Activated CD8-positive, alpha-beta T cell treated with anti-CD3 and anti-CD28 coated beads for 36 hours (primary cell): ENCODE measurements around the gene OCIAD1. TPM values are rescaled to one million over a fixed set of nuclear protein-coding genes. Genes with fewer than 3 reads are reported as not detected.
A peak's percentile ranks its signal among the peaks of the same experiment; 100 is the strongest.

Experiments
- ATAC-seq: fragments of 200-7000 bp; cut with Tn5 transposase; one replicate; pipeline ENCODE4 v1.10.0; 2021; ENCODE audit warnings: mild to moderate bottlenecking, moderate library complexity
- CTCF ChIA-PET: fragments of 350-600 bp; sonication (Branson Sonifier 250); formaldehyde crosslinking; loops from one replicate; lab custom pipeline; 2021; ENCODE audit warnings: antibody characterized with exemption; lab: Charles Lee
- POLR2A ChIA-PET: fragments of 350-600 bp; sonication (Branson Sonifier 250); formaldehyde crosslinking; loops from one replicate; lab custom pipeline; 2021; ENCODE audit warnings: antibody characterized with exemption; lab: Charles Lee
- DNase-seq: peaks from one replicate; pipeline ENCODE4 v3.0.0-alpha.2; 2020
- H3K27ac Mint-ChIP-seq: one replicate; pipeline ENCODE4 v1.8.0; 2021; ENCODE audit warnings: mild to moderate bottlenecking, mixed read lengths
- H3K27me3 Mint-ChIP-seq: one replicate; pipeline ENCODE4 v1.8.0; 2021; ENCODE audit warnings: mixed read lengths
- H3K36me3 Mint-ChIP-seq: one replicate; pipeline ENCODE4 v1.8.0; 2021; ENCODE audit warnings: low read depth, mixed read lengths
- H3K4me1 Mint-ChIP-seq: one replicate; pipeline ENCODE4 v1.8.0; 2021; ENCODE audit warnings: low read depth, mixed read lengths
- H3K4me3 Mint-ChIP-seq: one replicate; pipeline ENCODE4 v1.8.0; 2021; ENCODE audit warnings: mild to moderate bottlenecking, moderate library complexity, mixed read lengths
- H3K9me3 Mint-ChIP-seq: one replicate; pipeline ENCODE4 v1.8.0; 2021; ENCODE audit warnings: mixed read lengths
- CTCF ChIP-seq: fragments of 200-600 bp; IDR thresholded peaks from one replicate; pipeline ENCODE4 v1.8.0; 2022; ENCODE audit warnings: antibody characterized with exemption, mild to moderate bottlenecking
- intact Hi-C: fragments of 100-400 bp; cut with micrococcal nuclease; formaldehyde crosslinking; loops from one replicate; pipeline ENCODE4 v1.10.0; 2022
- total RNA-seq, 2 experiments: library from RNA; stranded (reverse); gene quantifications; one replicate each; pipeline ENCODE4 v1.2.3, GENCODE V29; 2021

Gene OCIAD1
- total RNA-seq, 2 experiments from 2014 or later: 103 to 106 TPM

- TF ChIP-seq CTCF: no peak
- H3K4me1 Mint-ChIP-seq: peaks cover 54% of the 10 kb centered on the region
- intact Hi-C loops: loop anchor here (5.0 kb wide), 1 partner anchor 73 kb away; the partner anchor contains the start of gene OCIAD1
- ATAC-seq (no peak), DNase-seq (no peak)
- peak overlapping the region; percentile 77 for H3K4me3 Mint-ChIP-seq
- ChIA-PET POLR2A (interaction anchor here (1.0 to 1.4 kb wide), 3 partner anchors 8 to 49 kb away, joined by 3 to 5 read pairs (median 3); no protein-coding TSS in a partner anchor), CTCF (interaction anchor here (1.0 to 1.7 kb wide), 4 partner anchors 14 to 327 kb away, joined by 3 to 6 read pairs (median 3); no protein-coding TSS in a partner anchor)
- peaks cover 26% of the 10 kb centered on the region for H3K36me3 Mint-ChIP-seq
- H3K27me3 Mint-ChIP-seq: no peaks in the 10 kb centered on the region
- H3K9me3 Mint-ChIP-seq: no peaks in the 10 kb centered on the region
- peak overlapping the region; percentile 80 for H3K27ac Mint-ChIP-seq
These were observed 74.6 kb downstream of the OCIAD1 start for GRCh38 chr4:48905363-48906015.

GRCh38 chr4:48906206-48907173 is 75.6 kb downstream of the OCIAD1 start, which contains the start of gene OCIAD2:
Gene OCIAD2 (minus strand): TSS chr4:48906774. CDS start chr4:48904549, 2,225 bp downstream.
- Mint-ChIP-seq H3K4me3 (peak within 1 kb of the TSS; percentile 77), H3K27ac (peak within 1 kb of the TSS; percentile 91), H3K4me1 (peaks cover 49% of the 10 kb centered on the region), H3K27me3 (no peaks in the 10 kb centered on the region), H3K36me3 (peaks cover 18% of the 10 kb centered on the region), H3K9me3 (no peaks in the 10 kb centered on the region)
- intact Hi-C loops: loop anchor here (5.0 kb wide), 1 partner anchor 74 kb away; the partner anchor contains the start of gene OCIAD1
- CTCF ChIA-PET: interaction anchor here (1.0 to 1.7 kb wide), 5 partner anchors 14 to 328 kb away, joined by 3 to 6 read pairs (median 4); no protein-coding TSS in a partner anchor
- peak; percentile 5 for TF ChIP-seq CTCF
- peak; percentile 91 for DNase-seq
- POLR2A ChIA-PET: interaction anchor here (0.8 to 1.4 kb wide), 6 partner anchors 9 to 222 kb away, joined by 3 to 5 read pairs (median 3); no protein-coding TSS in a partner anchor
- peak; percentile 74 for ATAC-seq

- no peak for TF ChIP-seq CTCF
- H3K4me1 Mint-ChIP-seq: peaks cover 45% of the 10 kb centered on the region
- H3K27ac Mint-ChIP-seq: no peak overlapping the region
- no peaks in the 10 kb centered on the region for H3K9me3 Mint-ChIP-seq
- no peak overlapping the region for H3K4me3 Mint-ChIP-seq
- intact Hi-C loops: loop anchor here (5.0 kb wide), 1 partner anchor 76 kb away; the partner anchor contains the start of gene OCIAD1
- no peaks in the 10 kb centered on the region for H3K27me3 Mint-ChIP-seq
- DNase-seq (no peak), ATAC-seq (no peak)
- CTCF ChIA-PET: interaction anchor here (1.7 kb wide), 1 partner anchor 54 kb away, joined by 5 read pairs; no protein-coding TSS in a partner anchor
- POLR2A ChIA-PET: no interaction called here
- peaks cover 12% of the 10 kb centered on the region for H3K36me3 Mint-ChIP-seq
These were observed 77.0 kb downstream of the OCIAD1 start for GRCh38 chr4:48907706-48908477.

DNA sequence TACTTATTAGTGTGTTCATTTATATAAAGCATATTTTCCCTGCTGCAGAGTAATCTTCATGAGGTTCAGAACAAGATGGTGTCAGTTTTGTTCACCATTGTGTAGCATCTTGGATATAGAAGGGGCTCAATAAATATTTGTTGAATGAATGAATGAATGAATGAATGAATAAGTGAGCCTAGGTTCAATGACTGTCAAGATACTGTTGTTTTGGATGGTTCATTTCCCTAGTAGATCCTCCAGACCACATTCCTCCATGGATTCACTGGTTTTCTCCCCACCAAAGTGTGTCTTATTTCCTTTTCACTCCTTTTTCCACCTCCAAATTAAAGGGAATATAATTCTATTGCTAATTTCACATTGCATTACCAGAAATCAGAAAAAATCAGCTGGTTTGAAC is 77.8 kb downstream of the OCIAD1 start:
- Mint-ChIP-seq H3K9me3 (no peaks in the 10 kb centered on the region), H3K27me3 (no peaks in the 10 kb centered on the region), H3K36me3 (peaks cover 10% of the 10 kb centered on the region), H3K27ac (no peak overlapping the region), H3K4me3 (no peak overlapping the region), H3K4me1 (peaks cover 44% of the 10 kb centered on the region)
- ChIA-PET POLR2A (no interaction called here), CTCF (no interaction called here)
- intact Hi-C loops: loop anchor here (5.0 kb wide), 1 partner anchor 76 kb away; the partner anchor contains the start of gene OCIAD1
- ATAC-seq: no peak
- TF ChIP-seq CTCF: no peak
- DNase-seq: no peak
